Lower lobe of right lung (tissue), 2 donors: ENCODE results near the gene MAST2. TPM values are rescaled to one million over a fixed set of nuclear protein-coding genes. Genes with fewer than 3 reads are reported as not detected.

Experiments
- ATAC-seq, 2 donors: fragments of 200-7000 bp; cut with Tn5 transposase; one replicate each; pipeline ENCODE4 v1.9.1; 2020 to 2022; ENCODE audit warnings: mild to moderate bottlenecking in 2 of 2, moderate library complexity in 2 of 2
- DNase-seq: peaks from one replicate; pipeline ENCODE4 v3.0.0-alpha.2; 2020
- H3K27ac ChIP-seq: fragments of 200-600 bp; one replicate; pipeline ENCODE4 v1.8.0; 2022
- H3K27me3 ChIP-seq: fragments of 200-600 bp; one replicate; pipeline ENCODE4 v1.8.0; 2022; ENCODE audit warnings: low read depth
- H3K36me3 ChIP-seq: fragments of 200-600 bp; one replicate; pipeline ENCODE4 v1.8.0; 2022; ENCODE audit warnings: mild to moderate bottlenecking
- H3K4me1 ChIP-seq: fragments of 200-600 bp; one replicate; pipeline ENCODE4 v1.8.0; 2022
- H3K4me3 ChIP-seq: fragments of 200-600 bp; one replicate; pipeline ENCODE4 v1.8.0; 2022; ENCODE audit warnings: mild to moderate bottlenecking
- H3K9me3 ChIP-seq: fragments of 200-600 bp; one replicate; pipeline ENCODE4 v1.8.0; 2022
- CTCF ChIP-seq: fragments of 200-600 bp; IDR thresholded peaks from one replicate; pipeline ENCODE4 v1.8.0; 2022; ENCODE audit warnings: antibody characterized with exemption, mild to moderate bottlenecking
- intact Hi-C: fragments of 100-400 bp; cut with DNase I; formaldehyde crosslinking; loops from one replicate; pipeline ENCODE4 v1.11.0; 2022
- total RNA-seq: library from RNA; stranded (reverse); fragmentation: NEBNext Ultra II Directional; extraction: Animal tissue kit (Norgen Biotek cat#: 25700); gene quantifications from one replicate; pipeline ENCODE4 v1.2.1, GENCODE V29; 2021
- donor health status: DM: no; HTN: yes; CAD: no; lungs with severe emphysema.

Gene MAST2
- total RNA-seq, 1 donor from 2014 or later = 25.8 TPM

DNA sequence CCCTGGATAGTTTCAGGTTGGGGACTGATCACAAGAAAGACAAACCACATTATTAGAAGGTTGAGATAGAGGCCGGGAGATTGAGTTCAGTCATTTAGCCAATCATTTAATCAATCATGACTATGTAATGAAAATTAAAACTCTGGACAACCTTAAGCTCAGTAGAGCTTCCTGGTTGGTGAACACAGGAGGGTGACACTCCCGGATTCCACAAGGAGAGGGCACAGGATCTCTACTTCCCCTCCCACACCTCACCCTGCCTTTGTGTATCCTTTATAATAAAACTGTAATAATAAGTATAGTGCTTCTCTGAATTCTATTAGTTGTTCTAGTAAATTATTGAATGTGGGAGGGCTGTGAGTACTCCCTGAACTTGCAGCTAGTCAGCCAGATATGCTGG lies 178.9 kb downstream of the MAST2 start:
- Histone ChIP-seq H3K4me1 (no peaks in the 10 kb centered on the region), H3K4me3 (no peak overlapping the region), H3K27me3 (no peaks in the 10 kb centered on the region), H3K36me3 (no peaks in the 10 kb centered on the region), H3K27ac (no peak overlapping the region), H3K9me3 (no peaks in the 10 kb centered on the region)
- intact Hi-C loops = no loop called here
- DNase-seq (no peak), ATAC-seq (no peak)
- TF ChIP-seq CTCF = no peak

GRCh38 chr1:45983967-45984366 lies 180.6 kb downstream of the MAST2 start:
- ATAC-seq (no peak), DNase-seq (no peak)
- no peaks in the 10 kb centered on the region for H3K27me3 ChIP-seq
- H3K36me3 ChIP-seq = no peaks in the 10 kb centered on the region
- no peak for TF ChIP-seq CTCF
- H3K27ac ChIP-seq = no peak overlapping the region
- H3K4me3 ChIP-seq = no peak overlapping the region
- H3K9me3 ChIP-seq = no peaks in the 10 kb centered on the region
- H3K4me1 ChIP-seq = no peaks in the 10 kb centered on the region
- intact Hi-C loops = no loop called here

GRCh38 chr1:45987204-45987603 lies 183.8 kb downstream of the MAST2 start:
- intact Hi-C loops = no loop called here
- TF ChIP-seq CTCF = no peak
- Histone ChIP-seq H3K36me3 (no peaks in the 10 kb centered on the region), H3K4me3 (no peak overlapping the region), H3K27ac (no peak overlapping the region), H3K9me3 (no peaks in the 10 kb centered on the region), H3K27me3 (no peaks in the 10 kb centered on the region), H3K4me1 (no peaks in the 10 kb centered on the region)
- no peak for ATAC-seq
- no peak for DNase-seq

DNA sequence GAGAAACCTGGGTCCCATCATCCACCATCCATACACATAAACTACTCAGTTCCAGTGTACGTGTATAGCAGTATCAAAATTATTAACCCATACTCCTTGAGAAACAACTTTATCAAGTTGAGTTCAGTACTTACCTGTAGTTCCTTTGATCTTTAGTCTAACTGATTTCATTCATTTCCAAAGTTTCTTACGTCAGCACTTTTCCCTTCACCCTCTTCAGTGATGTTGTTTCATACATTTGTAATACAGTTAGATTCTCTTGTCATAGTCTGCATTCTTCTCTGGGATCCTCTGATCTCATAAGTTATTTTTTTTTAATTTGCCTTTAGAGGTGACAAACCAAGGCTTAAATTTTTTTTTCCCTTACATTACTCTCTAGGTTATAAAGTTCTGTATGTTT lies 185.8 kb downstream of the MAST2 start:
- no peak for TF ChIP-seq CTCF
- intact Hi-C loops = no loop called here
- no peak for ATAC-seq
- Histone ChIP-seq H3K4me3 (no peak overlapping the region), H3K36me3 (no peaks in the 10 kb centered on the region), H3K27me3 (no peaks in the 10 kb centered on the region), H3K4me1 (no peaks in the 10 kb centered on the region), H3K27ac (no peak overlapping the region), H3K9me3 (no peaks in the 10 kb centered on the region)
- no peak for DNase-seq

DNA sequence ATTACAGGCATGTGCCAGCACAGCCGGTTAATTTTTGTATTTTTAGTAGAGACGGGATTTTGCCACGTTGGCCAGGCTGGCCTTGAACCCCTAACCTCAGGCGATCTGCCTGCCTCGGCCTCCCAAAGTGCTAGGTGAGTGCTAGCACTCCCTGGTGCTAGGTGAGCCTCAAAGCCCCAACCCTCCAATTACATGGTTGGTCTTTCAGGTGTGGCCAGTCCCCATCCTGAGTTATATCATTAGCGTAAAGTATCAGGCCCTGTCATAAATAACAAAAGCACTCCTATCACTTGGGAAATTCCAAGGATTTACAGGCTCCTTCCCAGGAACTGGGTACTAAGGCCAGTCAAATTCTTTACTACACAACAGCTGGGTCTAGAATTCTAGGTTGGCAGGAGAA lies 191.0 kb downstream of the MAST2 start:
- no peaks in the 10 kb centered on the region for H3K9me3 ChIP-seq
- intact Hi-C loops = no loop called here
- no peak overlapping the region for H3K27ac ChIP-seq
- ATAC-seq (no peak), DNase-seq (no peak)
- no peaks in the 10 kb centered on the region for H3K4me1 ChIP-seq
- no peaks in the 10 kb centered on the region for H3K27me3 ChIP-seq
- TF ChIP-seq CTCF = no peak
- no peaks in the 10 kb centered on the region for H3K36me3 ChIP-seq
- no peak overlapping the region for H3K4me3 ChIP-seq

DNA sequence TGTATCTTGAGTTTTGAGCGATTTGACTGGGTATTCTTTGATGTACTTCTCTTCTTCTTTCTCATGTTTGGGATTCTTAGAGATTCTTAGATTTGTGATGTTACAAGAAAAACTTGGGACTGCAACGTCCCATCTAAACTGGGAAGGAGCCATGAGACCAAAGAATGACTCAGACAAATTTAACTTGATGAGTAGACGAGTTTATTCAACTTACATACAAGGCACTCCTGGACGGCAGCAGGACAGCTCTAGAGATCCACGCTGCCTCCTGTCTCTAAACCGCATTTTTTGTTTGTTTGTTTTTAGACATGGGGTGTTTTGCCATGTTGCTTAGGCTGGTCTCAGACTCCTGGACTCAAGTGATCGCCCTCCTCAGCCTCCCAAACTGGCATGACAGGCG lies 191.9 kb downstream of the MAST2 start:
- Histone ChIP-seq H3K9me3 (no peaks in the 10 kb centered on the region), H3K27me3 (no peaks in the 10 kb centered on the region), H3K4me3 (no peak overlapping the region), H3K36me3 (no peaks in the 10 kb centered on the region), H3K27ac (no peak overlapping the region), H3K4me1 (no peaks in the 10 kb centered on the region)
- intact Hi-C loops = no loop called here
- no peak for TF ChIP-seq CTCF
- DNase-seq (no peak), ATAC-seq (no peak)
